Posterior cingulate gyrus (tissue), 11 donors: Measurements from ENCODE around the gene C2orf49.

ENCODE experiments used
- DNase-seq, 10 donors: peaks; one replicate each; pipeline versions ENCODE4 v3.0.0 to v3.0.0-alpha.2; 2020 to 2021; ENCODE audit warnings: mixed read lengths in 3 of 10
- intact Hi-C: fragments of 100-400 bp; cut with DNase I; formaldehyde crosslinking; loops from one replicate; pipeline ENCODE4 v1.15.1; 2023

Gene C2orf49

DNA sequence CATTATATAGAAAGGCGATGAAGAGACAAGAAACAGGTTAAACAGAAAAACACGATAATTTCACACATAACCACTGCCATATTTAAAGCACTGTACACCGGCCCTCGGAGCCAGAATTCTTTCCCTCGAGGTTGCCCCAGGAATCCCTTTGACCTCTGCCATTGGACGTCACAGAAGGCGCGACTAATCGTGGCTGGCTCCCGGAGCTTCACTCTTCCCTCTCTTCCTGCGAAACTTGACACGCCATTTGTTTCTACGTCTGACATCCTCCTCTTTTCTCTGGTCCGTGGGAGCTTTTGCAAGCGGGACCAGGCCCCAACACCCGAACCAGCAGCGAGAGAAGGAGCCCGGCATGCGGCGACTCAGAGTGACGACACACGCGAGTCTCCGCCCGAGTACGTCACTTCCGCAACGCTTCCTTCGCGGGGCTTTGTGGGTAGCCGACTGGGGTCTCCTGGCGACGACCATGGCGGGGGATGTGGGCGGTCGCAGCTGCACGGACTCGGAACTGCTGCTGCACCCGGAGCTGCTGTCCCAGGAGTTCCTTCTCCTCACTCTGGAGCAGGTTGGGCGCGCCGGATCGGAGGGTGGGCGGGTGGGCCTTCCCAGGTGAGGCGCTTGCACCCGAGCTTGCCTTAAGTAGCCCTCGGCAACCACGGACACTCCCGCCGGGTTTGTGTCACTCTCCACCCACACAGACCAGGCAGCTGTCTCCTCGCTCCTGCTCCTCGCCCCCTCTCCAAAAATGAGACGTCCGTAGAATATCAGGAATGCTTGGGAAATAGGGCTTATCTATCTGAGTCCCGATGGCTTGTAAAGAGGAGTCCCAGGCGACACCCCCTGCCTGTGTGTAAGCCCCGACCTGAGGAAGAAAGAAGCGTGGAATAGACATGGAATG, at the start of gene C2orf49:
Gene C2orf49, plus strand, starts transcription at position 419 of the 898 bp plus-strand sequence. Its CDS starts 48 bp downstream, at position 467.
- DNase-seq = peak; percentile 78 to 97 (median 85)
- intact Hi-C loops = no loop called here

- peak in 1 of 10 donors; percentile 74 for DNase-seq
- intact Hi-C loops = no loop called here
Measured at GRCh38 chr2:105287692-105288091, 49.6 kb upstream of the C2orf49 start.

GRCh38 chr2:105288133-105288532, 49.2 kb upstream of the C2orf49 start:
- DNase-seq = no peak
- intact Hi-C loops = no loop called here

DNA sequence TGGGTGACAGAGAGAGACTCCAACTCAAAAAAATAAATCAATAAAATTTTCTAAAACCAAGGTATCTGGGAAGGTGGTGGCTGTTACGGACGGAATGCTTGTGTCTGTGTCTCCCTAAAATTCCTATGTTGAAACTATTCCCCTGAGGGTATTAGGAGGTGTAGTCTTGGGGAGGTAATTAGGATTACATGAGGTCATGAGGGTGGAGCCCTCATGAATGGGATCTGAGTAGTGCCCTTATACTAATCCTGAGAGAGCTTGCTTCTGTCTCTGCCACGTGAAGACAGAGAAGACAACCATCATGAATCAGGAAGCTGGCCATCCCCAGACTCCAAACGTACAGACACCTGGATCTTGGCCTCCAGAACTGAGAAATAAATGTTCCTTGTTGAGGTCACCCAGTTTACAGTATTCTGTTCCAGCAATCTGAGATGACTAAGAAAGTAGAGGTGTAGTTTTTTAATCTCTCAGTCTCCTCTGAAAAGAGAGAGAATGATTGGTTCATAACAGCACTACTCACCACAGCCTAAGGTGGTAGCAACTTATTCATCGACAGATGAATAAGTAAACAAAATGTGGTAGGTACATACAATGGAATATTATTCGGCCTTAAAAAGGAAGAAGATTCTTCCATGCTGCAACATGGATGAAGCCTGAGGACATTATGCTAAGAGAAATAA, 46.2 kb upstream of the C2orf49 start:
- intact Hi-C loops = no loop called here
- no peak for DNase-seq

DNA sequence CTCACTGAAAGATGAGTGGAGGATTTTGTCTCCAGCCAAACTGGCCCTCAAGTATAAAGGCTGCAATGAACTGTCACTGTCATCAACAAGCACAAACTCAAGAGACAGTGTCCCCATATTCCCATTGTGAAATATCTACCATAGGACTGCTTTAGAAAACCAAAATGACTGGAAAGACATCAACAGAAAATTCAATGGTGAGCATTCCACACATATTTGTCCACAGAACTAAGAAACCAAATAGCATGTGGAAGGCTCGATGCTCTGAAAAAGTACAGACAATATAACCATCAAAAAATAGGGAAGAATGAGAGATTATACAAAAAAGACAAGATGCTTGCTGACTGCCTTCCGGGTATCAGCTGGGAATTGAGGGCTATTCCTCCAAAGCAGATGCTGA, 45.4 kb upstream of the C2orf49 start:
- intact Hi-C loops = no loop called here
- DNase-seq = no peak

DNA sequence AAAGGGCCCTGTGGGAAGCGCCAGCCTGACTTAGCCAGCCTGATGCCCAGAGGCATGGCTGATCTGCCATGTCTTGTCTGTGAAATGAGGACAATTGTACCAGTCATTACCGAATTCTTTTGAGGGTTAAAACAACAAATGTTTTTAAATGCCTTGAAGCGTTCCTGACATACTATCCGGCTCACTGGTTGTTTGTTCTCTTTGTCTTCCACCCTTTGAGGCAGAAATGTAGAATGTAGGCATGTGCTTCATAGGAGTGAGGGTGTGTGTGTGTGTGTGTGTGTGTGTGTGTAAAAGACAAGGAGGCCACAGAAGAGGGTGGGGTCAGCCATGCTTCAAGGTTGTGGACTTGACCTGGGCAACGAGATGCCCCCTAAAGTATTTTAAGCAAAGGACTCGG, 43.3 kb upstream of the C2orf49 start:
- intact Hi-C loops = loop anchor here (2.0 kb wide), 1 partner anchor 179 kb away; no protein-coding TSS in a partner anchor
- no peak for DNase-seq

GRCh38 chr2:105294844-105295481, 42.4 kb upstream of the C2orf49 start:
- DNase-seq = peak; percentile 28 to 94 (median 70)
- intact Hi-C loops = loop anchor here (2.0 kb wide), 1 partner anchor 180 kb away; no protein-coding TSS in a partner anchor

GRCh38 chr2:105296017-105296611, 41.2 kb upstream of the C2orf49 start:
- no peak for DNase-seq
- intact Hi-C loops = no loop called here

GRCh38 chr2:105297216-105297615, 40.1 kb upstream of the C2orf49 start:
- intact Hi-C loops = no loop called here
- DNase-seq = peak in 1 of 10 donors; percentile 66

DNA sequence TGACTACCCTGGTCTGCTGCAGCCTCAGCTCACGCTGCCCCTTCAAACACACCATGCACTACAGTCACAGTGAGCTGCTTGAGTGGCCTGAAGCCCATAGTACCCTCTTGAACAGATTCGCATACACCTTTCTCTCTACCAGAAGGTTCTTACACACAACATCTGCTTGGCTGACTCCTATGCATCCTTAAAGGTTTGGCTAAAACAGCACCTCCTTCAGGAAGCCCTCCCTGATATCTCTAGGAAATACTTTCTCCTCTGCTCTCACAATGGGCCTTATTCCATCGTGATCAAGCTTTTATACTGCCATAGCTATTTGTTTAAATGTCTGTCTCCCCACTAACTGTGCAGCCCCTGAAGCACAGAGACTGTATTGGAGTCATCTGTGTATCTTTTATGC, 39.3 kb upstream of the C2orf49 start:
- DNase-seq = no peak
- intact Hi-C loops = no loop called here

DNA sequence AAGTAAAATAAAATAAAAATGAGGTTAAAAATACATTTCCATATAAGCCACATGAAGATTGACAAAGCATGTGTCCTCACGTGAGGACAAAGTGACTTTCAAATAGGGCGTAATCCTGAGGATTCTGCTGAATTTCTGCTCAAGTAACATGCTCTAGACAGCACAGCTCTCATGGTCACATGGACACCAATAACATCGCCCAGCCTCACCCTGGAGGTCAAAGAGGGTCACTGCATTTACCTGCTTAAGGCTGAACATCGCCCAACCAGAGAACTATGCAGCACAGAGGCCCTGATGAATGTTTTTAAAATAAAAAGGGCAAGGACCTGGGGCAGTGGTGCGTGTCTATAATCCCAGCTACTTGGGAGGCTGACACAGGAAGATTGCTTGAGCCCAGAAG, 38.0 kb upstream of the C2orf49 start:
- intact Hi-C loops = no loop called here
- DNase-seq = no peak

GRCh38 chr2:105301646-105302045, 35.7 kb upstream of the C2orf49 start:
- DNase-seq = no peak
- intact Hi-C loops = no loop called here

DNA sequence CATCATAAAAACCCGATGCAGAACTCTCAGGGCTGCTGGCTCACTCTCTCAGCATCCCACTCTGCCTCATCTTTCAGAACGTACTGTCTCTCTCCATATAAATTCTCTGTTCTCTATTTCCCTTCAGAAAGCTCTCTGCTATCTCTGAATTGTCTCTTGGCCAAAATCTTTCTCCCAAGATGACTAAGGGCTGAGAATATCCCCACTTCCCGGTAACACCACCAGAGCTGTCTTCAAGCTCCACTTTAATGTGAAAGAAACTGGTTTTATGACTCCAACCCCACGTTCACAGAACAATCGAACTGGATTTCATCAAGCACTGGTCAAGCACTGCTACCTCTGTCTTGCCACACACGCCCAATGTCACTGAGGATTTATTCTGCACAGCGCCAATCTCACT, 30.2 kb upstream of the C2orf49 start:
- no peak for DNase-seq

DNA sequence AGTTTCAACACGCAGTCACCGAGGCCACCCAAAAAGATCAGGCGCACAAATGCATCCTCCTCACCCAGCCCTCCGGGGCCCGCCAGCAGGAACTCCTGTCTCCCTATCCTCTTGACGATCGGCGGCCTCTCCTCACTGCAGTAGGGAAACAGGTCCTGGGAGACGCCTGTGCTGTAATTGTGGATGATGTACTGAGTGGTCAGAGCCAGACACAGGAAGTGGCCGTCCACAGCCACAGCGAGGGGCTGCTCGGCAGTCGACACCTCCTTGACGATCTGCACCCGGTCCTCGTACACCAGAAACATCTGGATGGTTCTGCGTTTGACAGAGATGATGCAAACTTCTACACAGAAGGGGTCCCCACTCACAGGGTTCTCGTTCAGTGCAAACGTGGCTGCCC, 29.8 kb upstream of the C2orf49 start:
- intact Hi-C loops = no loop called here
- DNase-seq = no peak

More for the DNA sequence above, 30.2 kb upstream of the C2orf49 start:
- intact Hi-C loops = no loop called here

DNA sequence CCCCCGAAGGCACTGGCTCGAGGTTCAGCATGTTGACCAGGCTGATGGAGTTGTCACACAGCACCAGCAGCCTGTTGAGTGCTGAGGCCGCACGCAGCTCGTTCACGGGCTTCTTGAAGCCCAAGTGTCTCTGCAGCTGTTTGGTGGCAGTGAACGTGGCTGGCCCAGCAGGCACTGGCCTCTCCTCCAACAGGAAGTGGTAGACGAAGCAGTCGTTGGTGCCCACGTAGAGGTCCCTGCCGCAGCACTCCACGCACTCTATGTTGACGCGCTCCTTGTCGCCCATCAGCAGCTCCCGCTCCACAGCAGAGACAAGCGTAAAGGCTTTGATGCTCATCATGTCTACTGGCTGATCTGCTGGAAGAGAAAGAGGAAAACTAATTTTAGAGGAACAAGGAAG, 29.4 kb upstream of the C2orf49 start:
- intact Hi-C loops = no loop called here
- no peak for DNase-seq

GRCh38 chr2:105308382-105309146, 28.8 kb upstream of the C2orf49 start:
- DNase-seq = peak in 1 of 10 donors; percentile 19

DNA sequence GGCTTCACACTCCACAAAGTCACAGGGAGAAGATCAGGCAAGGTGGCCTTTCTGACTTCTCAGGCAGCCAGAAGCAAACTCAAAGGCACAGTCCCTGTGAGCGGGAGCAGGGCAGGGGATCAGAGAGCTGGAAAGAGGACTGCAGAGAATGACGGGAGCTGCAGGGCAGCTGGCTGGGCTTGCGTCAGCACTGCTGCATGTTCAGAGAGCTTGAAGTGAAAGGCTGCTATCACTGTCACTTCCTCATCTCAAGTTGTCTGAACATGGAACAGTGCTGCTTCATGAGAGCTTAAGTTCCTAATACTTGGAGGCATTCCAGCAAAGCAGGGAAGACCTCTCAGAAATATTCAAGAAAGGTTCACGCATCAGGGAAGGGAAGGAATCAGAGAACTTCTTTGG, 28.2 kb upstream of the C2orf49 start:
- peak in 6 of 10 donors; percentile 24 to 92 (median 32) for DNase-seq
- intact Hi-C loops = no loop called here

More at GRCh38 chr2:105308382-105309146, 28.8 kb upstream of the C2orf49 start:
- intact Hi-C loops = no loop called here

GRCh38 chr2:105313877-105314276, 23.5 kb upstream of the C2orf49 start:
- no peak for DNase-seq
- intact Hi-C loops = no loop called here

DNA sequence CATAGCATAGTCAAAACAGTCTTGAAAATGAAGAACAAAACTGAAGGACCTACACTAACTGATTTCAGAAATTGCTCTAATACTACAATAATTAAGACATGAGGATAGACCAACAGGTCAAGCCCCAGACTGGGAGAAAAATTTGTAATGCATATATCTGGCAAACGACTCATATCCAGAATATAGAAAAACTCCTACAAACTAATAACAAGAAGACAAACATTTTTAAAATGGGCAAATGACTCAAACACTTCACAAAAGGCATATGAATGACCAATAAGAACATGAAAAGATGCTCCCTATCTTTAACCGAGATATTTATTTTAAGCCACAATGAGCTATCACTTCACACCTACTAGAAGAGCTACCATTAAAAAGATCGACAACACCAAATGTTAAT, 22.0 kb upstream of the C2orf49 start:
- intact Hi-C loops = no loop called here
- DNase-seq = no peak

- DNase-seq = no peak
- intact Hi-C loops = no loop called here
Measured at GRCh38 chr2:105317937-105318336, 19.4 kb upstream of the C2orf49 start.
